ENCODE results near the gene ARHGAP33. TPM values are rescaled to one million over a fixed set of nuclear protein-coding genes. Genes with fewer than 3 reads are reported as not detected.

The ARHGAP33 gene
- total RNA-seq, 1 experiment from 2014 or later, result 3.7 TPM

- no peaks in the 10 kb centered on the region for H4K20me1 ChIP-seq (ENCODE audit: low read length)
- H3K27me3 ChIP-seq (ENCODE audit: low read length), result no peaks in the 10 kb centered on the region
- H3K4me1 ChIP-seq (ENCODE audit: insufficient read depth, low read length), result peaks cover 7% of the 10 kb centered on the region
- no peak overlapping the region for H2AFZ ChIP-seq (ENCODE audit: low read length)
- CTCF ChIA-PET, result no interaction called here
- no peak for ATAC-seq
- BruUV-seq (replicated peaks), result no TSS peak
- no peaks in the 10 kb centered on the region for H3K9me2 ChIP-seq (replicated peaks; ENCODE audit: low read length)
- POLR2A ChIA-PET (ENCODE audit: unreplicated experiment), result no interaction called here
- TF ChIP-seq CTCF (conservative IDR thresholded peaks at IDR 0.05; ENCODE audit: low read depth, low read length) (no peak), EZH2 (IDR thresholded peaks at IDR 0.05; ENCODE audit: low read length, unreplicated experiment) (no peak), EZH2phosphoT487 (IDR thresholded peaks at IDR 0.05; ENCODE audit: borderline replicate concordance, low read length) (no peak)
- no peak overlapping the region for H3K9ac ChIP-seq (ENCODE audit: low read length)
- H3K79me2 ChIP-seq (ENCODE audit: low read length), result peaks cover 15% of the 10 kb centered on the region
- no peaks in the 10 kb centered on the region for H3K36me3 ChIP-seq (ENCODE audit: low read depth, low read length)
- DNase-seq, result no peak
- H3K4me3 ChIP-seq (ENCODE audit: low read length), result no peak overlapping the region
- H3K27ac ChIP-seq (ENCODE audit: low read length), result no peak overlapping the region
- H3F3A ChIP-seq (ENCODE audit: low read length, unreplicated experiment), result peaks cover 3% of the 10 kb centered on the region
- H3K4me2 ChIP-seq (ENCODE audit: low read length), result no peak overlapping the region
- intact Hi-C loops (cut with micrococcal nuclease), result no loop called here
- H3K9me3 ChIP-seq (ENCODE audit: low read length), result no peaks in the 10 kb centered on the region
Measured at GRCh38 chr19:35755550-35756376, 19.6 kb upstream of the ARHGAP33 start.

- BruUV-seq (replicated peaks), result no TSS peak
- 0 out of 2 replicates have a peak within 1 kb of the TSS, but pooled peaks have one; percentile 25 for H3K27ac ChIP-seq (ENCODE audit: low read length)
- peaks cover 7% of the 10 kb centered on the region for H3K4me1 ChIP-seq (ENCODE audit: insufficient read depth, low read length)
- no peaks in the 10 kb centered on the region for H3K9me2 ChIP-seq (replicated peaks; ENCODE audit: low read length)
- H3F3A ChIP-seq (ENCODE audit: low read length, unreplicated experiment), result peaks cover 3% of the 10 kb centered on the region
- CTCF ChIA-PET, result interaction anchor here (0.6 kb wide), 1 partner anchor 62 kb away, joined by 4 read pairs; no protein-coding TSS in a partner anchor
- DNase-seq, result no peak
- peak within 1 kb of the TSS; percentile 88 for H3K4me2 ChIP-seq (ENCODE audit: low read length)
- no peak for ATAC-seq
- H3K36me3 ChIP-seq (ENCODE audit: low read depth, low read length), result no peaks in the 10 kb centered on the region
- POLR2A ChIA-PET (ENCODE audit: unreplicated experiment), result no interaction called here
- H3K79me2 ChIP-seq (ENCODE audit: low read length), result peaks cover 15% of the 10 kb centered on the region
- peak within 1 kb of the TSS; percentile 40; the same call in 1 of the 2 replicates for H3K9ac ChIP-seq (ENCODE audit: low read length)
- H3K9me3 ChIP-seq (ENCODE audit: low read length), result no peaks in the 10 kb centered on the region
- intact Hi-C loops (cut with micrococcal nuclease), result no loop called here
- no peak for TF ChIP-seq CTCF (conservative IDR thresholded peaks at IDR 0.05; ENCODE audit: low read depth, low read length)
- no peak for TF ChIP-seq EZH2phosphoT487 (IDR thresholded peaks at IDR 0.05; ENCODE audit: borderline replicate concordance, low read length)
- TF ChIP-seq EZH2 (IDR thresholded peaks at IDR 0.05; ENCODE audit: low read length, unreplicated experiment), result no peak
- H2AFZ ChIP-seq (ENCODE audit: low read length), result peak within 1 kb of the TSS; percentile 72
- peak within 1 kb of the TSS; percentile 77 for H3K4me3 ChIP-seq (ENCODE audit: low read length)
- no peaks in the 10 kb centered on the region for H4K20me1 ChIP-seq (ENCODE audit: low read length)
- H3K27me3 ChIP-seq (ENCODE audit: low read length), result no peaks in the 10 kb centered on the region
Measured at GRCh38 chr19:35756377-35757230, 18.8 kb upstream of the ARHGAP33 start, which contains the start of gene HSPB6. Gene HSPB6, minus strand, starts transcription at chr19:35757029. Its CDS starts 21 bp downstream, at chr19:35757008.
